Keratinocyte (primary cell): ENCODE data around the gene RMDN3. TPM values are rescaled to one million over a fixed set of nuclear protein-coding genes. Genes with fewer than 3 reads are reported as not detected.

Experiments
- DNase-seq: peaks from one replicate; pipeline ENCODE4 v3.0.0-alpha.2; 2011; ENCODE audit warnings: low read depth, missing footprints, low spot score
- FAIRE-seq: peaks from 2 replicates; lab custom pipeline; 2011; peaks lifted over from hg19 to GRCh38; lab: Jason Lieb, UNC
- H2AFZ ChIP-seq: 2 replicates; pipeline ENCODE4 v1.6.0; 2012; ENCODE audit warnings: low read length, control low read depth, inconsistent platforms; ENCODE audit not compliant: control insufficient read depth
- H3K27ac ChIP-seq: 2 replicates; pipeline ENCODE4 v1.5.1; 2011; ENCODE audit warnings: low read length; ENCODE audit not compliant: control insufficient read depth, insufficient read depth
- H3K27me3 ChIP-seq: 3 replicates; pipeline ENCODE4 v1.6.0; 2011; ENCODE audit warnings: low read length; ENCODE audit not compliant: control insufficient read depth, insufficient read depth; ENCODE audit errors: extremely low read depth
- H3K36me3 ChIP-seq, 2 experiments: 2 replicates in 1 of 2; 3 replicates in 1 of 2; pipeline ENCODE4 v1.5.1; 2011; ENCODE audit warnings: low read length in 2 of 2, mild to moderate bottlenecking in 1 of 2; ENCODE audit not compliant: control insufficient read depth in 2 of 2, insufficient read depth in 2 of 2; ENCODE audit errors: extremely low read depth in 1 of 2
- H3K4me1 ChIP-seq: 3 replicates; pipeline ENCODE4 v1.5.1; 2011; ENCODE audit warnings: low read length; ENCODE audit not compliant: control insufficient read depth, insufficient read depth; ENCODE audit errors: extremely low read depth
- H3K4me2 ChIP-seq: 3 replicates; pipeline ENCODE4 v1.6.0; 2011; ENCODE audit warnings: low read depth, low read length; ENCODE audit not compliant: control insufficient read depth, insufficient read depth; ENCODE audit errors: extremely low read depth
- H3K4me3 ChIP-seq, 3 experiments: fragments of 200-600 bp in 1 of 3; sonication (generic) in 1 of 3; 2 replicates in 2 of 3; 3 replicates in 1 of 3; pipeline ENCODE4 v1.5.1; 2011 to 2016; ENCODE audit warnings: low read length in 3 of 3, mild to moderate bottlenecking in 3 of 3, control low read depth in 2 of 3, inconsistent platforms in 1 of 3, low read depth in 1 of 3, mixed read lengths in 1 of 3, mixed run types in 1 of 3, moderate library complexity in 1 of 3; ENCODE audit not compliant: control insufficient read depth in 2 of 3, insufficient read depth in 2 of 3; ENCODE audit errors: extremely low read depth in 1 of 3
- H3K79me2 ChIP-seq: 2 replicates; pipeline ENCODE4 v1.6.0; 2012; ENCODE audit warnings: low read length; ENCODE audit not compliant: control insufficient read depth, insufficient read depth
- H3K9ac ChIP-seq: 3 replicates; pipeline ENCODE4 v1.6.0; 2011; ENCODE audit warnings: low read length; ENCODE audit not compliant: control insufficient read depth, insufficient read depth; ENCODE audit errors: extremely low read depth
- H3K9me1 ChIP-seq: 3 replicates; pipeline ENCODE4 v1.6.0; 2011; ENCODE audit warnings: low read length; ENCODE audit not compliant: control insufficient read depth, insufficient read depth; ENCODE audit errors: extremely low read depth
- H3K9me3 ChIP-seq: 2 replicates; pipeline ENCODE4 v1.5.1; 2012; ENCODE audit warnings: low read depth, low read length; ENCODE audit not compliant: control insufficient read depth
- H4K20me1 ChIP-seq: 3 replicates; pipeline ENCODE4 v1.6.0; 2011; ENCODE audit warnings: low read length; ENCODE audit not compliant: control insufficient read depth, insufficient read depth; ENCODE audit errors: extremely low read depth
- CTCF ChIP-seq, 3 experiments: IDR thresholded peaks in 1 of 3; conservative IDR thresholded peaks in 1 of 3; optimal IDR thresholded peaks in 1 of 3; 2 replicates in 2 of 3; 3 replicates in 1 of 3; pipeline versions ENCODE3 to v1.5.1; 2011; ENCODE audit warnings: low read length in 3 of 3, mild to moderate bottlenecking in 3 of 3, moderate library complexity in 2 of 3, control low read depth in 1 of 3, inconsistent platforms in 1 of 3; ENCODE audit not compliant: insufficient read depth in 2 of 3; ENCODE audit errors: extremely low read depth in 1 of 3
- EZH2 ChIP-seq: IDR thresholded peaks from one replicate; pipeline ENCODE4 v1.6.1; 2012; ENCODE audit warnings: inconsistent platforms, mild to moderate bottlenecking, low read length, moderate library complexity
- dilution Hi-C: fragments of 300-500 bp; cut with MboI; formaldehyde crosslinking; loops from one replicate; pipeline ENCODE4 v1.7.0; 2020; ENCODE audit warnings: low sequenced_read_pairs; ENCODE audit not compliant: extremely low pct_ligation_motif_present
- polyA plus RNA-seq, 5 experiments: library from polyadenylated mRNA; depleted of rRNA in 3 of 5; stranded (reverse) in 3 of 5; stranded (forward) in 1 of 5; unstranded in 1 of 5; fragments of >200 nt; gene quantifications; 1 replicate in 1 of 5; 2 replicates in 3 of 5; 3 replicates in 1 of 5; pipeline versions ENCODE4 v1.2.1 to v1.2.3, GENCODE V29; 2011 to 2012; ENCODE audit warnings: missing spikeins in 2 of 5, low read depth in 1 of 5, low replicate concordance in 1 of 5

RMDN3 gene
- polyA plus RNA-seq, 1 donor (not counting 4 experiments of a cell fraction or from before 2014, with no cell fraction given): 23.0 TPM

- DNase-seq (peak; percentile 82), FAIRE-seq (peak; percentile 84)
- TF ChIP-seq CTCF (optimal IDR thresholded peaks at IDR 0.05 in 1 of 3, IDR thresholded peaks at IDR 0.05 in 1 of 3, conservative IDR thresholded peaks at IDR 0.05 in 1 of 3; ENCODE audit: extremely low read depth in 1 of 3, insufficient read depth in 2 of 3, low read length in 3 of 3) (peak in 1 of 3 experiments; percentile 0), EZH2 (no peak)
- H3K27ac ChIP-seq: peak within 1 kb of the TSS; percentile 91
- H3K9me1 ChIP-seq: peaks cover 2% of the 10 kb centered on the region
- dilution Hi-C loops: no loop called here
- H3K27me3 ChIP-seq: no peaks in the 10 kb centered on the region
- H3K9ac ChIP-seq: peak within 1 kb of the TSS; percentile 80
- no peaks in the 10 kb centered on the region for H3K9me3 ChIP-seq
- H3K4me2 ChIP-seq: peak within 1 kb of the TSS; percentile 77
- H2AFZ ChIP-seq: peak within 1 kb of the TSS; percentile 41
- no peaks in the 10 kb centered on the region for H4K20me1 ChIP-seq
- no peaks in the 10 kb centered on the region for H3K79me2 ChIP-seq
- H3K4me3 ChIP-seq: peak within 1 kb of the TSS in 2 of 3 experiments; percentile 30 to 57
- H3K36me3 ChIP-seq: peaks cover 16 to 19% of the 10 kb centered on the region in 2 experiments
- H3K4me1 ChIP-seq: peaks cover 58% of the 10 kb centered on the region
These were observed 14.5 kb upstream of the RMDN3 start, which contains the start of gene C15orf62 for GRCh38 chr15:40769274-40770146. Gene C15orf62 (plus strand): TSS chr15:40769980. CDS start chr15:40770496, 516 bp downstream.

- Histone ChIP-seq H3K9me1 (peaks cover 2% of the 10 kb centered on the region), H3K9me3 (no peaks in the 10 kb centered on the region), H3K4me1 (peaks cover 63% of the 10 kb centered on the region), H3K4me3 (peak overlapping the region in 2 of 3 experiments; percentile 26 to 57), H3K9ac (peak overlapping the region; percentile 80), H3K36me3 (peaks cover 11 to 14% of the 10 kb centered on the region in 2 experiments), H3K27me3 (no peaks in the 10 kb centered on the region), H3K79me2 (no peaks in the 10 kb centered on the region), H4K20me1 (no peaks in the 10 kb centered on the region), H3K4me2 (peak overlapping the region; percentile 77), H2AFZ (peak overlapping the region; percentile 41), H3K27ac (peak overlapping the region; percentile 91)
- dilution Hi-C loops: no loop called here
- FAIRE-seq: no peak
- no peak for DNase-seq
- TF ChIP-seq CTCF (optimal IDR thresholded peaks at IDR 0.05 in 1 of 3, IDR thresholded peaks at IDR 0.05 in 1 of 3, conservative IDR thresholded peaks at IDR 0.05 in 1 of 3; ENCODE audit: extremely low read depth in 1 of 3, insufficient read depth in 2 of 3, low read length in 3 of 3) (peak in 1 of 3 experiments; percentile 9), EZH2 (no peak)
These were observed 13.6 kb upstream of the RMDN3 start for GRCh38 chr15:40768521-40769273.
